Liver (tissue), 9 donors: ENCODE results near the gene ACP7. TPM values are rescaled to one million over a fixed set of nuclear protein-coding genes. Genes with fewer than 3 reads are reported as not detected.
A peak's percentile ranks its signal among the peaks of the same experiment; 100 is the strongest.
"Not testable (repeated sequence)": the region's sequence is repeated elsewhere in the genome, so short reads cannot be mapped to it uniquely, and the experiment has no call there.

Experiments used
- DNase-seq: peaks from one replicate; pipeline ENCODE4 v3.0.0-alpha.2; 2017; ENCODE audit warnings: low spot score
- H3K27ac ChIP-seq, 2 donors: one replicate each; pipeline ENCODE4 v1.7.0; 2013; ENCODE audit warnings: inconsistent platforms in 2 of 2, low read length in 2 of 2, control low read depth in 1 of 2, low read depth in 1 of 2, mild to moderate bottlenecking in 1 of 2
- H3K27me3 ChIP-seq, 4 donors: one replicate each; pipeline versions ENCODE4 v1.6.1 to v1.7.0; 2013; ENCODE audit warnings: low read length in 3 of 4, inconsistent platforms in 1 of 4, mild to moderate bottlenecking in 1 of 4, moderate library complexity in 1 of 4; ENCODE audit not compliant: control insufficient read depth in 4 of 4, insufficient read depth in 4 of 4
- H3K36me3 ChIP-seq, 4 donors: one replicate each; pipeline versions ENCODE4 v1.6.1 to v1.7.0; 2013; ENCODE audit warnings: low read length in 3 of 4, mild to moderate bottlenecking in 3 of 4, low read depth in 1 of 4, moderate library complexity in 1 of 4; ENCODE audit not compliant: control insufficient read depth in 4 of 4, insufficient read depth in 3 of 4
- H3K4me1 ChIP-seq, 4 donors: one replicate each; pipeline versions ENCODE4 v1.6.1 to v1.7.0; 2013; ENCODE audit warnings: low read length in 3 of 4, mild to moderate bottlenecking in 3 of 4, moderate library complexity in 1 of 4; ENCODE audit not compliant: control insufficient read depth in 4 of 4, insufficient read depth in 4 of 4
- H3K4me3 ChIP-seq, 3 donors: one replicate each; pipeline versions ENCODE4 v1.6.1 to v1.7.0; 2013; ENCODE audit warnings: low read length in 3 of 3, control low read depth in 1 of 3, low read depth in 1 of 3, mild to moderate bottlenecking in 1 of 3
- H3K9ac ChIP-seq, 2 donors: one replicate each; pipeline ENCODE4 v1.7.0; 2013; ENCODE audit warnings: low read length in 2 of 2, mild to moderate bottlenecking in 2 of 2, moderate library complexity in 2 of 2, control low read depth in 1 of 2, low read depth in 1 of 2
- H3K9me3 ChIP-seq, 4 donors: one replicate each; pipeline versions ENCODE4 v1.6.1 to v1.7.0; 2013; ENCODE audit warnings: low read length in 3 of 4; ENCODE audit not compliant: control insufficient read depth in 4 of 4
- CTCF ChIP-seq: fragments of 150-350 bp; IDR thresholded peaks from 2 replicates; pipeline ENCODE4 v1.5.1; 2017; ENCODE audit warnings: improper control_type of control experiment, low read depth, low read length; ENCODE audit not compliant: missing input control
- FOXA2 ChIP-seq: IDR thresholded peaks from 2 replicates; pipeline ENCODE4 v1.6.1; 2016; ENCODE audit warnings: antibody characterized with exemption
- GABPA ChIP-seq, 2 donors: IDR thresholded peaks in 1 of 2; conservative IDR thresholded peaks in 1 of 2; 2 replicates each; pipeline ENCODE4 v1.6.1; 2016; ENCODE audit warnings: antibody characterized with exemption in 2 of 2, mild to moderate bottlenecking in 1 of 2, moderate library complexity in 1 of 2
- HNF4A ChIP-seq, 2 donors: conservative IDR thresholded peaks; 2 replicates each; pipeline ENCODE4 v1.6.1; 2016; ENCODE audit warnings: antibody characterized with exemption in 2 of 2, mild to moderate bottlenecking in 2 of 2
- HNF4G ChIP-seq: IDR thresholded peaks from 2 replicates; pipeline ENCODE4 v1.6.1; 2016; ENCODE audit warnings: antibody characterized with exemption
- JUND ChIP-seq, 2 donors: IDR thresholded peaks; 2 replicates each; pipeline ENCODE4 v1.6.1; 2016; ENCODE audit warnings: antibody characterized with exemption in 2 of 2
- RAD21 ChIP-seq, 2 donors: IDR thresholded peaks; 2 replicates each; pipeline ENCODE4 v1.6.1; 2016; ENCODE audit warnings: antibody characterized with exemption in 2 of 2, mild to moderate bottlenecking in 2 of 2
- TAF1 ChIP-seq: conservative IDR thresholded peaks from 2 replicates; pipeline ENCODE4 v1.6.1; 2016; ENCODE audit warnings: antibody characterized with exemption, mild to moderate bottlenecking
- YY1 ChIP-seq: IDR thresholded peaks from 2 replicates; pipeline ENCODE4 v1.6.1; 2016; ENCODE audit warnings: antibody characterized with exemption, mild to moderate bottlenecking
- ZBTB33 ChIP-seq: IDR thresholded peaks from 2 replicates; pipeline ENCODE4 v1.6.1; 2016; ENCODE audit warnings: antibody characterized with exemption
- WGBS: extraction: QIAGEN DNeasy Blood & Tissue Kit; methylation state at CpG from one replicate; pipeline ENCODE4 v1.1.7; 2013; 5-methylcytosine and 5-hydroxymethylcytosine counted together
- polyA plus RNA-seq, 2 donors: library from polyadenylated mRNA; stranded (reverse) in 1 of 2; unstranded in 1 of 2; fragments of 200-250 nt in 1 of 2; fragments of >200 nt in 1 of 2; fragmentation: Nextera tagmentation in 1 of 2; extraction: Ambion mirVana in 1 of 2; gene quantifications; one replicate each; pipeline versions ENCODE4 v1.2.1 to v1.2.3, GENCODE V29; 2013 to 2015
- total RNA-seq, 2 donors: library from RNA; depleted of rRNA; stranded (reverse); fragments of >200 nt; gene quantifications; one replicate each; pipeline ENCODE4 v1.2.3, GENCODE V29; 2014
- donor health status: healthy.
- donor health status: healthy.
- donor health status: healthy.
- donor health status: healthy.
- donor health status: healthy.

Gene ACP7
- total and polyA plus RNA-seq, 4 donors = 0.05 TPM; not detected in 3

- Histone ChIP-seq H3K9me3 (no peaks in the 10 kb centered on the region), H3K4me3 (no peak overlapping the region), H3K27ac (no peak overlapping the region), H3K4me1 (no peaks in the 10 kb centered on the region), H3K27me3 (no peaks in the 10 kb centered on the region), H3K9ac (no peak overlapping the region), H3K36me3 (no peaks in the 10 kb centered on the region)
- WGBS = 95% methylated on average over 6 of the region's 6 CpGs
- DNase-seq = no peak
- TF ChIP-seq JUND (IDR thresholded peaks at IDR 0.05) (no peak), GABPA (IDR thresholded peaks at IDR 0.05 in 1 of 2, conservative IDR thresholded peaks at IDR 0.05 in 1 of 2) (no peak), TAF1 (no peak)
Observed at GRCh38 chr19:39064405-39064804, 19.8 kb upstream of the ACP7 start.

GRCh38 chr19:39065928-39066327 lies 18.2 kb upstream of the ACP7 start:
- Histone ChIP-seq H3K27me3 (no peaks in the 10 kb centered on the region), H3K36me3 (no peaks in the 10 kb centered on the region), H3K4me1 (no peaks in the 10 kb centered on the region), H3K4me3 (no peak overlapping the region), H3K9ac (no peak overlapping the region), H3K9me3 (no peaks in the 10 kb centered on the region), H3K27ac (no peak overlapping the region)
- TF ChIP-seq RAD21 (IDR thresholded peaks at IDR 0.05) (no peak), ZBTB33 (no peak), HNF4G (no peak), YY1 (no peak), CTCF (no peak)
- WGBS = 85% methylated on average over 3 of the region's 3 CpGs
- no peak for DNase-seq

- no peak overlapping the region for H3K4me3 ChIP-seq
- DNase-seq = no peak
- no peak overlapping the region for H3K9ac ChIP-seq
- TF ChIP-seq HNF4A (conservative IDR thresholded peaks at IDR 0.05) (peak; percentile 12 to 15), FOXA2 (no peak)
- no peak overlapping the region for H3K27ac ChIP-seq
- 46% methylated on average over 4 of the region's 4 CpGs for WGBS
- H3K36me3 ChIP-seq = no peaks in the 10 kb centered on the region
- no peaks in the 10 kb centered on the region for H3K27me3 ChIP-seq
- no peaks in the 10 kb centered on the region for H3K9me3 ChIP-seq
- no peaks in the 10 kb centered on the region for H3K4me1 ChIP-seq
Observed at GRCh38 chr19:39067104-39067503, 17.1 kb upstream of the ACP7 start.

GRCh38 chr19:39068259-39068658 lies 15.9 kb upstream of the ACP7 start:
- WGBS = 86% methylated on average over 6 of the region's 6 CpGs
- not testable (repeated sequence) for DNase-seq

More at GRCh38 chr19:39068259-39068658, 15.9 kb upstream of the ACP7 start:
- not testable (repeated sequence) for H3K4me1 ChIP-seq, H3K9ac ChIP-seq, H3K27me3 ChIP-seq, H3K9me3 ChIP-seq, H3K36me3 ChIP-seq, H3K4me3 ChIP-seq, H3K27ac ChIP-seq
